Aorta (tissue), 5 donors: ENCODE measurements around the gene SLC35F3. TPM values are rescaled to one million over a fixed set of nuclear protein-coding genes. Genes with fewer than 3 reads are reported as not detected.
"Not testable (repeated sequence)": the region's sequence is repeated elsewhere in the genome, so short reads cannot be mapped to it uniquely, and the experiment has no call there.

Experiments used
- ATAC-seq: fragments of 200-7000 bp; cut with Tn5 transposase; one replicate; pipeline ENCODE4 v1.9.1; 2022; ENCODE audit warnings: moderate library complexity; ENCODE audit not compliant: low FRiP score
- DNase-seq, 2 donors: peaks; one replicate each; pipeline ENCODE4 v3.0.0-alpha.2; 2020
- H3K27ac ChIP-seq, 2 donors: one replicate each; pipeline ENCODE4 v1.5.1; 2013; ENCODE audit warnings: low read length in 2 of 2, mild to moderate bottlenecking in 2 of 2, moderate library complexity in 2 of 2, control low read depth in 1 of 2, inconsistent platforms in 1 of 2, low read depth in 1 of 2
- H3K27me3 ChIP-seq, 2 donors: one replicate each; pipeline ENCODE4 v1.6.1; 2013; ENCODE audit warnings: control low read depth in 1 of 2, low read length in 1 of 2, mild to moderate bottlenecking in 1 of 2, moderate library complexity in 1 of 2; ENCODE audit not compliant: insufficient read depth in 2 of 2, control insufficient read depth in 1 of 2
- H3K36me3 ChIP-seq, 2 donors: one replicate each; pipeline ENCODE4 v1.6.1; 2013; ENCODE audit warnings: control low read depth in 1 of 2, low read length in 1 of 2, mild to moderate bottlenecking in 1 of 2; ENCODE audit not compliant: insufficient read depth in 2 of 2, control insufficient read depth in 1 of 2
- H3K4me1 ChIP-seq, 2 donors: one replicate each; pipeline ENCODE4 v1.6.1; 2013; ENCODE audit warnings: low read length in 2 of 2, control low read depth in 1 of 2, mild to moderate bottlenecking in 1 of 2, moderate library complexity in 1 of 2; ENCODE audit not compliant: insufficient read depth in 2 of 2, control insufficient read depth in 1 of 2
- H3K4me3 ChIP-seq, 2 donors: one replicate each; pipeline ENCODE4 v1.5.1; 2013; ENCODE audit warnings: low read length in 2 of 2, control low read depth in 1 of 2, mild to moderate bottlenecking in 1 of 2
- H3K9me3 ChIP-seq: one replicate; pipeline ENCODE4 v1.6.1; 2013; ENCODE audit warnings: mild to moderate bottlenecking, low read length; ENCODE audit not compliant: control insufficient read depth
- WGBS, 2 donors: extraction: QIAGEN DNeasy Blood & Tissue Kit; methylation state at CpG; one replicate each; pipeline ENCODE4 v1.1.7; 2013; 5-methylcytosine and 5-hydroxymethylcytosine counted together
- intact Hi-C, 2 donors: fragments of 100-400 bp; cut with DNase I; formaldehyde crosslinking; loops; one replicate each; pipeline versions ENCODE4 v1.14.2 to v1.15.0; 2022
- polyA plus RNA-seq, 2 donors: library from polyadenylated mRNA; stranded (reverse); fragments of 200-250 nt; gene quantifications; one replicate each; pipeline ENCODE4 v1.2.3, GENCODE V29; 2013
- total RNA-seq, 2 donors: library from RNA; stranded (reverse); fragmentation: NEBNext Ultra II Directional; extraction: Animal tissue kit (Norgen Biotek cat#: 25700); gene quantifications; one replicate each; pipeline ENCODE4 v1.2.1, GENCODE V29; 2021
- donor health status: healthy with polysubstance abuse.
- donor health status: Bipolar disorder and iron deficiency.
- donor health status: DM: no; HTN: no; CAD: no.
- donor health status: DM: no; HTN: no; CAD: no.
- donor health status: DM: yes; HTN: yes; CAD: no.

The SLC35F3 gene
- total and polyA plus RNA-seq, 4 donors = 0.12 TPM; not detected in 3

DNA sequence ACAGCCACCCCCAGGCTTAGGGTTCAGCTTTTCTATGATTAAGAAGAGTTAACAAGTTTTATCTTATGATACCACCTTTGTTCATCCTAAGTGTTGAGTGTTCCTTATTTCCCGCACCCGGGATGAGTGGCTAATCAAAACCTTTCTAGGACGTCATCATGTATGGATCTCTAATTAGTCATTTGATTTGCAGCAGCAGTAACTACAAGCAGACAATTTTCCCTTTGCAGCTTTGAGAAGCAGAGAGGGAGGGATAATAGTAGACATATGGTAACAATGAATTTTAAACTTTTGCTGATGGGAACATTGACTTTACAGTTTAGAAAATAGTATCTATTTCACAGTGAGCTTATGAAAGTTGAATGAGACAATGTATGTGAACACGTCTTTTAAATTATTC is 30.8 kb upstream of the SLC35F3 start:
- Histone ChIP-seq H3K36me3 (no peaks in the 10 kb centered on the region), H3K9me3 (no peaks in the 10 kb centered on the region), H3K27ac (no peak overlapping the region), H3K4me1 (no peaks in the 10 kb centered on the region), H3K4me3 (no peak overlapping the region), H3K27me3 (no peaks in the 10 kb centered on the region)
- DNase-seq = no peak
- WGBS, 2 donors = 84 to 85% methylated on average over 4 of the region's 4 CpGs
- no peak for ATAC-seq
- intact Hi-C loops = no loop called here

DNA sequence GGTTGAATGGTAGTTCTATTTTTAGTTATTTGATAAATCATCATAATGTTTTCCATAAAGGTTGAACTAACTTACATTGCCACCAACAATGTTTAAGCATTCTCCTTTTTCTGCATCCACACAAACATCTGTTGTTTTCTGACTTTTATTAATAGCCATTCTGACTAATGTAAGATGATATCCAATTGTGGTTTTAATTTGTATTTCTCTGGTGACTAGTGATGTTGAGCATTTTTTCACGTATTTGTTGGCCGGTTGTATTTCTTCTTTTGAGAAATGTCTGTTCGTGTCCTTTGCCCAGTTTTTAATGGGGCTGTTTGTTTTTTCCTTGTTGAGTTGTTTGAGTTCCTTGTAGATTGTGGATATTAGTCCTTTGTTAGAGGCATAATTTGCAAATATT is 24.6 kb upstream of the SLC35F3 start:
- Histone ChIP-seq H3K4me3 (no peak overlapping the region), H3K27me3 (no peaks in the 10 kb centered on the region), H3K27ac (no peak overlapping the region), H3K4me1 (no peaks in the 10 kb centered on the region), H3K9me3 (peaks cover 3% of the 10 kb centered on the region), H3K36me3 (no peaks in the 10 kb centered on the region)
- WGBS, 2 donors = 80 to 86% methylated on average over 3 of the region's 3 CpGs
- intact Hi-C loops = no loop called here
- ATAC-seq (no peak), DNase-seq (no peak)

DNA sequence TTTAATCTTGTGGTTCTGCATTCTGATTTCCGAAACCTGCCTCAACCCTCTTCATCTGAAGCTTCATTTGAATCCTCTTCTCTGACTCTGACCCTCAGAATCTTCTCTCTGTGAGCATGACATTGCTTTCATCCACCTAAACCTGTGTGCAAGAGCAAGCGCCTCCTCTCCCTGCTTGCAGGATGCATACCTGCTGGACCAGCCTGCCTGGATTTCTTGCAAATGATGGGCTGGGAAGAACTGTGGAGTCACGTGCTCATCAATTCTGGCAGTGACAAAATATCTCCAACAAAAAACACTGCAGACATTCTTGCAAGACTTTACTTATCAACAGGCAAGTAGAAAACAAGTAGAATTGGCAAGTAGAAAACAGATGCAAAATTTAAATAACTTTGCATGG is 20.8 kb upstream of the SLC35F3 start:
- intact Hi-C loops = no loop called here
- WGBS, 2 donors = 45 to 56% methylated on average over 3 of the region's 3 CpGs

DNA sequence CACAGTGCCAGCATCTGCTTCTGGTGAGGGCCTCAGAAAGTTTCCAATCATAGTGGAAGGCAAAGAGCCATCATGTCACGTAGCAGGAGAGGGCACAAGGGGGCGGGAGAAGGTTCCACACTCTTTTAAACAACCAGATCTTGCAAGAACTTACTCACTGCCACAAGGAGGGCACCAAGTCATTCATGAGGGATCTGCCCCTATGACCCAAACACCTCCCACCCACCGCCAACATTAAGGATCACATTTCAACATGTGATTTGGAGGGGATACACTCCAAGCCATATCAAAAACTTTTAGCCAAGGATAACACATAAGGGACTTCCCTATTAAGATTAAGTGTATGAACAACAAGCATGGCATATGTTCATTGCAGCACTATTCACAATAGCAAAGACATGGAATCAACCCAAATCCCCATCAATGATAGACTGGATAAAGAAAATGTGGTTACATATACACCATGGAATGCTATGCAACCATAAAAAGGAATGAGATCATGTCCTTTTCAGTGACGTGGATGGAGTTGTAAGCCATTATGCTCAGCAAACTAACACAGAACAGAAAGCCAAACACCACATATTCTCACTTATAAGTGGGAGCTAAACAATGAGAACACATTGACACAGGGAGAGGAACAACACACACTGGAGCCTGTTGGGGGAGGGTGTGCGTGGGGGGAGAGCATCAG is 19.9 kb upstream of the SLC35F3 start:
- 48 to 54% methylated on average over 5 of the region's 5 CpGs for WGBS, 2 donors
- ATAC-seq = no peak
- intact Hi-C loops = no loop called here

More for the DNA sequence above, 20.8 kb upstream of the SLC35F3 start:
- H3K27me3 ChIP-seq = no peaks in the 10 kb centered on the region
- H3K4me3 ChIP-seq = no peak overlapping the region
- no peaks in the 10 kb centered on the region for H3K4me1 ChIP-seq
- peaks cover 3% of the 10 kb centered on the region for H3K9me3 ChIP-seq
- no peaks in the 10 kb centered on the region for H3K36me3 ChIP-seq
- DNase-seq (no peak), ATAC-seq (no peak)
- H3K27ac ChIP-seq = no peak overlapping the region

DNA sequence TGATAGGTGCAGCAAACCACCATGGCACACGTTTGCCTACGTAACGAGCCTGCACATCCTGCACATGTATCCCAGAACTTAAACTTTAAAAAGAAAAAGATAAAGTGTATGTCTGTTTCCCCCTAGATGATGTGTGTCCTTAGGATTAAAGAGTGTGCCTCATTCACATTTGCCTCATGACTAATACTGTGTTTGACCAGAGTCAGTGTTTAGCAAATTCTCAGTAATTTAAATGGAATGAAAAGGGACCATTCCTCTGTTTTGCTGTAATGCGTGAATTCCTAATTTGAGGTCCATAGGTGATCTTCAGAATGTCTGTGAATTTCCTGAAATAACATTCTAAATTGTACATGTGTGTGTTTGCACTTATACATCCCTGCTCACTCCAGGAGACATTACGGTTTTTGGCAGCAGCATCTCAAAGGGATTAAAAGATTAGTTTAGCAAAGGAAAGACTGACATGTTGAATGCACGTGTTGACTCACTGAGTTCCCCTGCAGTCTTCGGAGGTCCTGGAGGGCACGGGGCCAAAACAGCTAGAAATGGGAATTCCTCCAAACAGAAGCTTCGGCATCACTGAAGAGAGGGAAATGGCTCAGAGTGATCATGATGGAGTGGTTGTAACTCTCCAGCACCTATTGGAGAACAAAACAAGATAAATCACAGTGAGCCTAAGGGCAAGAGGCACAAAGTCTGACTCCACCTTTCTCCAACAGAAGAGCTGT is 19.1 kb upstream of the SLC35F3 start:
- WGBS, 2 donors = 32% methylated on average over 9 of the region's 9 CpGs
- ATAC-seq (no peak), DNase-seq (no peak)
- Histone ChIP-seq H3K27me3 (no peaks in the 10 kb centered on the region), H3K9me3 (peaks cover 6% of the 10 kb centered on the region), H3K4me1 (no peaks in the 10 kb centered on the region), H3K4me3 (no peak overlapping the region), H3K27ac (no peak overlapping the region), H3K36me3 (no peaks in the 10 kb centered on the region)
- intact Hi-C loops = no loop called here

More for the DNA sequence above, 19.9 kb upstream of the SLC35F3 start:
- H3K4me1 ChIP-seq = no peaks in the 10 kb centered on the region
- H3K9me3 ChIP-seq = peaks cover 3% of the 10 kb centered on the region
- no peaks in the 10 kb centered on the region for H3K27me3 ChIP-seq
- H3K27ac ChIP-seq = no peak overlapping the region
- DNase-seq = no peak
- H3K4me3 ChIP-seq = no peak overlapping the region
- H3K36me3 ChIP-seq = no peaks in the 10 kb centered on the region

DNA sequence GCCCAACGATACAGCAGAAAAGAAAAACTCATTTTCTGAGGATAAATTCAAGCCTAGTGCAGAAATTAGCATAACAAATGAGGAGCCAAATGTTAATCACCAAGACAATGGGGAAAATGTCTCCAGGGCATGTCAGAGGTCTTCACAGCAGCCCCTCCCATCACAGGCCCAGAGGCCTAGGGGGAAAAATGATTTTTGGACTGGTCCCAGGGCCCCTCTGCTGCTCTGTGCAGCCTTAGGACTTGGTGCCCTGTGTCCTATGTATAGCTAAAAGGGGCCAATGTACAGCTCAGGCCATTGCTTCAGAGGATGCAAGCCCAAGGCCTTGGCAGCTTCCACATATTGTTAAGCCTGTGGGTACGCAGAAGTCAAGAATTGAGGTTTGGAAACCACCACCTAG is 13.3 kb upstream of the SLC35F3 start:
- ATAC-seq, H3K27ac ChIP-seq, DNase-seq, H3K4me3 ChIP-seq, H3K9me3 ChIP-seq, intact Hi-C loops, H3K4me1 ChIP-seq, H3K27me3 ChIP-seq, H3K36me3 ChIP-seq: not testable (repeated sequence)
- 75 to 83% methylated on average over 2 of the region's 2 CpGs for WGBS, 2 donors

DNA sequence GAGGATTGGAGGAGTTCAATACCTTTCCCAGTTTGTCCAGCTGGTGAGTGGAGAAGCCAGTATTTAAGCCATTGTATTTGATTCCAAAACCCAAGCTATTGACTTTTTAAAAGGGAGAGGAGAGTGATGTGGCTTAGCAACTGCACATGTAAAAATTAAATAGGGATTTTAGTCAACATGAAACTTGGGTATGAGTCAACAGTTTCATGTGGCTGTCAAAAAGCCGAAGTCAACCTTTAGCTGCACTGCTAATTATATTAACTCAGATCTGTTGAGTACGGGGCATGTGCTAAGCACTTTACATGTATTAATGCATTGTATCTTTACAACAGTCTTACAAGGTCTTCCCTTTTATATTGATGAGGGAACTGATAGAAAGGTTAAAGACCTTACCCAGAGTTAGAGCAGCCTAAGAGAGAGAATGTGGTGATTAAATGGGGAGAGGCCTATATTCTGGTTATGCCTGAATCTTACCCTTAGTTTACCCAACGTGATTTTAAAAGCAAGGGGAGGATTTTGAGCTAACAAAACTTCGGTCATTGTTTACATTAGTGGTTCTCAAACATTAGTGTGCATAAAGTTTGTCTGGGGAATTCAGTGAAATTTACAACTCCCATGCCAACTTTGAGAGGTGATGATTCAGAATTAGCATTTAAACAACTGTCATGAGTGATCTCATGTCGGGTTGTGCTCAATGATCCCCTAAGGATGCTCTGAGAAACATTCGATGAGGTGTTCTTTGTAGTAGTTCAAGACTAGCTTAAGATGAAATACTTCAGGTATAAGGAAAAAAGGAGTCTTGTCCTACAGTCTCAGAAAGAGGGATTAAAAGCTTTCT is 6.9 kb upstream of the SLC35F3 start:
- no peak overlapping the region for H3K27ac ChIP-seq
- H3K9me3 ChIP-seq = peaks cover 2% of the 10 kb centered on the region
- 65 to 72% methylated on average over 6 of the region's 6 CpGs for WGBS, 2 donors
- no peak for DNase-seq
- no peak overlapping the region for H3K4me3 ChIP-seq
- no peaks in the 10 kb centered on the region for H3K4me1 ChIP-seq
- H3K36me3 ChIP-seq = no peaks in the 10 kb centered on the region
- no peaks in the 10 kb centered on the region for H3K27me3 ChIP-seq
- intact Hi-C loops = no loop called here
- ATAC-seq = no peak

DNA sequence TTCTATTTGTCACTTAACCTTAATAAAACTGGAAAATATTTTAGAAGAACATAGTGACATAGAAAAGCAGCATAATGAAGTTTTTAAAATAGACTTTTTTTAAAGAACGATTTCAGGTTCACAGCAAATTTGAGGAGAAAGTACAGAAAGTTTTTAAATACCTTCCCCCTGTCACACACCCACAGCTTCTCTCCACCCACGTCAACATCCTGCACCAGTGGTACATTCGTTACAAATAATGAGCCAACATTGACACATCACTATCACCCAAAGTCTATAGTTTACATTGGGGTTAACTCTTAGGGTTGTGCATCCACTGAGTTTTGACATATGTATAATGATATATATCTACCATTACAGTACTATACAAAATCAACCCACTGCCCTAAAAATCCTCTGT is 3.0 kb upstream of the SLC35F3 start:
- Histone ChIP-seq H3K27me3 (no peaks in the 10 kb centered on the region), H3K27ac (no peak overlapping the region), H3K9me3 (no peaks in the 10 kb centered on the region), H3K4me1 (no peaks in the 10 kb centered on the region), H3K36me3 (no peaks in the 10 kb centered on the region), H3K4me3 (no peak overlapping the region)
- intact Hi-C loops = no loop called here
- DNase-seq (no peak), ATAC-seq (no peak)
- WGBS, 2 donors = 66 to 73% methylated on average over 3 of the region's 3 CpGs
